Measurements from ENCODE around the gene NKX1-1.

Gene NKX1-1

DNA sequence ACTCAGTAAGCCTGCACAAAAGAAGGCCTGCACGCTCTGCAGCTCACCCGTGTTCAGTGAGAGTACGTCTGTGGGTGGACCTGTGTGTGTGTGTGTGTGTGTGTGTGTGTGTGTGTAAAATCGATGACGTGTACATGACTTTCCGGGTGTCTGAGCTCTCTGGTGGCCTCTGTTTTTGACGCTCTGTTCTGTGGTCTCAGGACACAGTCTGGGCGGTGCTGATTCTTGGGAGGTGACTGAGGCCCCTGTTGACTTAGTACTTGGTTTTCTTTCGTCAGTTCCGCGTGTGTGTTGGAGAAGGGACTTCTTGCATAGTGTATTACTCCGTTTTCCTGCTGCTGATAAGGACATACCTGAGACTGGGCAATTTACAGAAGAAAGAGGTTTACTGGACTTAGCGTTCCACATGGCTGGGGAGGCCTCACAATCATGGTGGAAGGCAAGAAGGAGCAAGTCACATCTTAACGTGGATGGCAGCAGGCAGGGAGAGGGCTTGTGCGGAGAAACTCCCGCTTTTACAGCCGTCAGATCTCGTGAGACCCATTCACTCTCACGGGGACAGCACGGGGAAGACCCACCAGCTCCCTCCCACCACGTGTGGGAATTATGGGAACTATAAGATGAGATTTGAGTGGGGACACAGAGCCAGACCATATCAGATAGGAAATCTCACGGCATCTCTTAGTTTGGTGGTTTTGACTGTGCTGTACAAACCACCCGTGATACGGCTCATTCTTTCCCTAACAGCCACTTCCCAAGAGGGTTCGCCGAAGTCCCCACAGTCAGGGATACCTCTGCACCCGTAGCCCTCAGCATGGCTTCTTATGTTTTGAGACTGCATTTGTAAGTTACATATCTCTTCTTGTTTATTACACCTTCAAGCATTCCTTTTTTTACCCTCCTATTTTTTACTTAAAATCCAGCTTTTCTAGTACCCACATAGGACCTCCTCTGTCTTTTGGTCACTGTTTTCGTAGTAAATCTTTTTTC lies 34.8 kb downstream of the NKX1-1 start:
- no peak for DNase-seq

- no peak for DNase-seq
These were observed 35.7 kb downstream of the NKX1-1 start for GRCh38 chr4:1370321-1371124.

GRCh38 chr4:1369479-1370079 lies 36.7 kb downstream of the NKX1-1 start:
- DNase-seq = no peak

DNA sequence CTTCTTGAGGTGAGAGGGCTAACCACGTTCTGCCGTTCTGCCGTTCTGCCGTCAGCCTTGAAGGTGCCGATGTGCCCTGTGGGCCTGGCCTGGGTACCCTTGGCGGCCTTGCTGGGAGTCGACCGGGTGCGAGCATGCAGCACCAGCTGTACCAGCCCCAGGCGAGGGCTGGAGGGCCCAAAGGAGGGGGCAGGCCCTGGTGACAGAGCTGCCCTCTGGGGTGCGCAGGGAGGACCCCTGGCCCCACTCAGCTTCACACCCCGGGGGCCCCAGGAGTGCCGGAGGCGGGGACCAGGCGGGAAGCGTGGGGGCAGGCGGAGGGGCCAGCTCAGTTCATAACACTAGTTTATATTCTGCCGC lies 37.2 kb downstream of the NKX1-1 start:
- no peak for DNase-seq

GRCh38 chr4:1368421-1369090 lies 37.7 kb downstream of the NKX1-1 start:
- no peak for DNase-seq

DNA sequence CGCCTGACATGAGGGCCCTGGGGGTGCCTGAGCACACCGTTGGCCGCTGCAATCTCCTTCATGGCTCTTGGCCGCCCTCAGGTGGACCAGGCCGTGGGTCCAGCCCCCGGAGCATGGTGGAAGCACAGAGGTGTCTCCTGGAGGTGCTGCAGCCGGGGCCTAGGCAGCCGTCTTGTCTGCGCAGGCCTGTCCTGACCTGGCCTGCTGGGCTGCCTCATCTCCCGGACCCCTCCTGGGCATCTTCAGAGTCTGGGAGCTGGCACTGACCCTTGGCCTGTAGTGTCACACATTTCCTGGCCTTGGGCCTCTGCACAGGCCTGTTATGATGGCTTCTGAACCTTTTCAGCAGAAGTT lies 38.3 kb downstream of the NKX1-1 start:
- DNase-seq = no peak

GRCh38 chr4:1367230-1367935 lies 38.9 kb downstream of the NKX1-1 start:
- DNase-seq = no peak

DNA sequence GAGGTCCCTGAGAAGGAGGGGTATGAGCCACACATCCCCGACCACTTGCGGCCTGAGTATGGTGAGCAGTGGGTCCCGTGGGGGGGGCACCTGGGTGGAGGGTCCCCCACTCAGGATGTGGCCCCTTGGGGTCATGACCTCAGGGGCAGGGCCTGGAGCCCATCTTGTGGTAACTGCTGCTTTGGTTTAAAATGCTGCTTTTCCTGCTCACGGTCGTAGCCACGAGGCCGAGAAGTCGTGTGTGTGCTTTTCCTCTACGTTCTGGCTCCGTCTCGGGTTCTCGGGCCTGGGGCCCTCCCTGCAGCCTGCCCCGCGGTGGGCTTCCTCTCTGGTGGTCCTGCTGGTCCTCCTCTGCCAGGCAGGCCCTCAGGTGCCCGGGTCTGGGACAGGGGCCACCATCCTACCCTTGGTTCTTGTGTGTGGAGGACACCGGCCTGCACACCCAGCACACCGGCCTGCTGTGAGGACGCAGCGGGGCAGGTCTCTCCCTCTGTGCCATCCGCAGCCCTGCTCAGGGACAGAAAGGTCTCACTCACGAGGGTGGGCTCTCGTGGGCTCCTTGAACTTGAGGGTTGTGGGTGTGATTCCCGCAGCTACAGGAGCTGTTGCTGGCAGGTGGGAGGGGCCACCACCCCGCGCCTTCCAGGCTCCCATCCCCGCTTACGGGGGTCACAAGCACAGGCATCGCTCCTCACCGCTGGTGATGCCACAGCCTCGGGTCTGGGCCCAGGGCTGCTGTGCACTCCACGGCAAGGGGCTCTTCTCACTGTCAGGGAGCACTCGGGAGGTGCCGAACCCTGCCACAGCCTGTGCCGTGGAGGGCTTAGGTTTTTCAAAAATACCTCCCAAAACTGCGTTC lies 39.6 kb downstream of the NKX1-1 start:
- DNase-seq = no peak

DNA sequence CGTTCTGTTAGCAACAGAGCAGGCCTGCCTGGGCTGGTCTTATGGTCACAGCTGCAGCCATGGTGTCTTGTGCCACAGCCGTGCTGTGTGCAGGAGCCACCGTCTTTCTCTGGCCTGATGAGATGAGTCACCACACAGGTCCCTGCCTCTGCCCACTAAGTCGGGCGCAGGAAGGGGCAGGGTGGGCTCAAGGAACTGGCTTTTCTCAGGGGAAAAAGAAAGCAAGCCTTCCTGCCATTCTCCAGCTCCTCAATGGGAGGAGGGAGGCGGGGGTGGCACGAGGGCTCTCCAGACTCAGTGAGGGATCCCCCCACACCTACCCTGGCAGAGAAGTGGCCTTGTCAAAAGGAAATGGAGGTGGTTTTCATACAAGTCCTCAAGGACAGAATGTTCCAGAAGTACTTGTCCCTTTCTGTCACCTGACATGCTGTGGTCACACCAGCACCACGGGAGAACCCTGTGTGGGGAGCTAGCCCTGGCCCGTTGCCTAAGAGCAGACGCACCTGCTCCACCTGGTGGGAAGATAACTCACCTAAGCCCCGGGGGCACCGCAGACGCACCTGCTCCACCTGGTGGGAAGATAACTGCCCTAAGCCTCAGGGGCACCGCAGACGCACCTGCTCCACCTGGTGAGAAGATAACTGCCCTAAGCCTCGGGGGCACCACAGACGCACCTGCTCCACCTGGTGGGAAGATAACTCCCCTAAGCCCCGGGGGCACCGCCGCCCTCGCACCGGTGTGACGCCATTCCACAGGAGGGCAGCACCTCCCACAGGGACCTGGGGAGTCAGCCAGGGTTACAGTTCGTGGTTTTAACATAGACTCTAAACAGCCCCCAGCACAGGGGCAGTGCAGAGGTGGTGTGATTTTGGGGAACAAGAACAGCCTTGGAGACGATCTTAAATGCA lies 40.7 kb downstream of the NKX1-1 start:
- no peak for DNase-seq

DNA sequence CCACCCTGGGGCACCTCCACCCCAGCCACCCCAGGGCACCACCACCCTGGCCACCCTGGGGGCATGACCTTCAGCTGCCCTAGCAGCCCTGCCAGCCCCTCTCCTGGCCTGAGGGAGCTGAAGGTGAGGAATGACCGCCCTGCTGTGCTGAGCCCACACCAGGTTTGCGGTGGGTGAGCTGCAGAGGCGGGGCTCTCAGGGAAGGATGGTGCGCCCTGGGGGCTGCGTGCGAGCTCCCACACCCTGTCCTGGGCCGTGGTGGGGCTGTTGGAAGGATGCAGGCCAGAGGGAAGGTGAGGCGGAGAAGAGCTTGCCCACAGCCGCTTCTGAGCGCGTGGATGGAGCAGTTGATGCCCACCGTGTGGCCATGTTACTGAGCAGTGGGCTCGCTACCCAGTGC lies 41.5 kb downstream of the NKX1-1 start:
- no peak for DNase-seq

DNA sequence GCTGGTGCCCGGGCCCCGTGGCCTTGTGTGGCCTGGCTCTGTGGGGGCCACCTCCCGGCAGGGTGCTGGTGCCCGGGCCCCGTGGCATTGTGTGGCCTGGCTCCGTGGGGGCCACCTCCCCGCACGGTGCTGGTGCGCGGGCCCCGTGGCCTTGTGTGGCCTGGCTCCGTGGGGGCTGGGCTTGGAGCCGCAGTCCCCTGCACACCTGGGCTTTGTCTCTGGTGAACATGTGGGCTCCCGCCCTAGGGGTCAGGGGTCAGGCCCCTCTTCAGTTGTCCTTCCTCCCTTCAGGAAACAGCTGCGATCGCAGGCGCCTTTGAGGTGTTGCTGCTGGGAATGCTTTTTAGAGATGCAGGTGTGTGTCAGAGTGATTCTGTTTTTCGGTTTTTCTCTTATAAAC lies 42.0 kb downstream of the NKX1-1 start:
- DNase-seq = no peak

- DNase-seq = no peak
These were observed 42.7 kb downstream of the NKX1-1 start for GRCh38 chr4:1363513-1363912.

DNA sequence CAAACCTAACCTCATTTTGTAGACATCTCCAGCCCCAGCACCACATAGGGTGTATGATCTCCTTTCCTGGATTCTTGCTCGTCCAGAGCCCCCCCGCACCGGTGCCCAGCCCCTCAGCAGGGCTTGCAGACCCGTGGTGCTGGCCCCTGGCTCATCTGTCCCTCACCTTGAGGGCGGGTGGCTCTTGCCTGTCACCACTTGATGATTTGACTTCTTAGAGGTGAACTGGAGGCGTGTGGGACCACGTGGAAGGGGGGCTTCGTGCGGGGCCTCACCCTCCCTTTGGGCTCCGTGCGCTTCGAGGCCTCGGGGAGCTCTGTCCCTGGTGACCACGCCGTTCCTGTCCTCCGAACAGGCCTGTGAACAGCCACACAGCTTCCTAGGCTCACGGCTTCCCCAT lies 43.7 kb downstream of the NKX1-1 start:
- no peak for DNase-seq

- no peak for DNase-seq
These were observed 44.2 kb downstream of the NKX1-1 start for GRCh38 chr4:1362046-1362445.

GRCh38 chr4:1361431-1361830 lies 44.8 kb downstream of the NKX1-1 start:
- DNase-seq = no peak

- DNase-seq = no peak
These were observed 45.6 kb downstream of the NKX1-1 start for GRCh38 chr4:1360423-1361283.

DNA sequence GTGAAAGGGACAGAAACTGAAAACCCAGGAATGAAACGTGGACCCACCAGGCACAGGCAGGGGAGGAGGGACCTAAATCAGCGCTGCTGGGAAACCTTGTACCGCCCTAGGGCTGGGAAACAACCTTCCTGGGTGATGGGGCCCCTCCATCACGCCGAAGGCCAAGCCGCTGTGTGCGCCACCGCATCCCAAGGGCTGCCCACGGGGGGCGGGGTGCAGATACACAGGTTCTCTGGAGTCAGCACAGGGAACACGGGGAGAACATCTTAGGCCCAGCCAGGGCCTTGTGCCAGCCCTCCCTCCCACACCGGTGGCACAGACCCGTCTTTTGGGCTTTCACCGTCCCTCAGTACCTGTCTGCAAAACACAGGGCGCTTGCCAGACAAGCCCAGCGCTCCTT lies 46.3 kb downstream of the NKX1-1 start:
- no peak for DNase-seq

DNA sequence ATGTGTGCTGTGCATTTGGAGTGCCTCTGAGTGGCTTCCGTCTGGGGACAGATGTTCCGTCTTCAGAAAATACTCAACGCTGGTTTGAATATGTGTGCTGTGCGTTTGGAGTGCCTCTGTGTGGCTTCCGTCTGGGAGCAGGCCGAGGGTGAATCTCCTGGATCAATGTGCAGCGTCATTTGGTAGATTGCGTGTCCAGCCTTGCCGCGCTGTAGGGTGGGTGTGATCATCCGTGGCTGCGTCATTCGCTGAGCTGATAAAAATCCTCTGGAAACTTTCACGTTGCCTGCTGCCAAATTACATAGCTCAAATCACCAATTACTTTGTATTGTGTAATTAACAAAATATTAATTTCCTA lies 47.1 kb downstream of the NKX1-1 start:
- no peak for DNase-seq

Measured in inflammatory macrophage (primary cell).